ENCODE data around the gene KBTBD4. TPM values are rescaled to one million over a fixed set of nuclear protein-coding genes. Genes with fewer than 3 reads are reported as not detected.

KBTBD4 gene
- total and polyA plus RNA-seq, 2 donors (not counting 1 experiment from before 2014, with no cell fraction given): 8.6 to 20.3 TPM

DNA sequence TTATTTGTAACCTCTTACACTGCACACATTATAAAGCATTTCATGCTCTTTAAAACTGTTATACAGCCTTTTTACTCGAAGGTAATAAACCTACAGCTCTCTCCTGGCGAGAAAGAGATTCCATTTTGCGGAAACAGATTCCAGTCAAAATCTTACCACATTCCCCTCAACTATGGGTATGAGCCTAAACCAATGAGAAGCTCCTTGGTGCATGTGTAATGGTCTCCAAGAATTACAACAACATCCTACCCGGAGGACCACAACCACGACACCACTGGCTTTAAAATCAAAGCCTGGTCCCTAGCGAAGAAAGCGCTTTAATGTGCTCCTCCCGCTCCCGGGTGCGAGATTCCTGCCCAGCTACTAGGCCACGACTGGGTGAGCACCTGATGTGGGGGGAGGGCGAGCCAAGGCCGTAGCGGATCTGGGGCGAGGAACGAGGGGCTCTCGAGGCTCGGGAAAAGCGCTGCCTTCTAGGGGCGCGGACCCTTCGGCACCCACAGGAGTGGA is 26.7 kb downstream of the KBTBD4 start:
- Histone ChIP-seq H3K79me2 (ENCODE audit: control insufficient read depth, insufficient read depth, low read length) (peaks cover 77% of the 10 kb centered on the region), H3K36me3 (replicated peaks in 1 of 2; ENCODE audit: control extremely low read depth in 1 of 2, control insufficient read depth in 1 of 2, extremely low read depth in 1 of 2, insufficient read depth in 2 of 2, low read length in 1 of 2) (no peaks in the 10 kb centered on the region), H3K27me3 (replicated peaks in 1 of 4; ENCODE audit: control extremely low read depth in 1 of 4, control insufficient read depth in 3 of 4, insufficient read depth in 4 of 4, low read length in 3 of 4) (no peaks in the 10 kb centered on the region), H3K4me3 (ENCODE audit: control extremely low read depth in 1 of 5, extremely low read depth in 1 of 5, insufficient read depth in 1 of 5, low read depth in 2 of 5, low read length in 4 of 5) (peak overlapping the region; percentile 65 to 94 (median 90)), H3K4me2 (replicated peaks; ENCODE audit: low read depth, low read length, poor library complexity, severe bottlenecking) (peak overlapping the region; percentile 90), H3K9me3 (ENCODE audit: control extremely low read depth in 1 of 3, control insufficient read depth in 2 of 3, insufficient read depth in 1 of 3, low read length in 2 of 3) (no peaks in the 10 kb centered on the region), H3K27ac (ENCODE audit: low read length in 2 of 2) (peak overlapping the region; percentile 72 to 88), H3K9ac (ENCODE audit: low read length) (peak overlapping the region; percentile 94), H2AFZ (ENCODE audit: insufficient read depth, low read depth, low read length, poor library complexity, severe bottlenecking) (peak overlapping the region; percentile 93), H4K20me1 (ENCODE audit: control insufficient read depth, insufficient read depth, low read length, poor library complexity, severe bottlenecking) (peaks cover 28% of the 10 kb centered on the region), H3K4me1 (ENCODE audit: control insufficient read depth in 2 of 2, insufficient read depth in 2 of 2, low read length in 2 of 2) (peaks cover 31 to 32% of the 10 kb centered on the region in 2 donors)
- Mint-ChIP-seq H3K4me1 (peaks cover 47% of the 10 kb centered on the region), H3K27me3 (no peaks in the 10 kb centered on the region), H3K9me3 (ENCODE audit: insufficient read depth) (no peaks in the 10 kb centered on the region), H3K27ac (peak overlapping the region; percentile 93), H3K4me3 (peak overlapping the region; percentile 99)
- TF ChIP-seq, protein P1, sequence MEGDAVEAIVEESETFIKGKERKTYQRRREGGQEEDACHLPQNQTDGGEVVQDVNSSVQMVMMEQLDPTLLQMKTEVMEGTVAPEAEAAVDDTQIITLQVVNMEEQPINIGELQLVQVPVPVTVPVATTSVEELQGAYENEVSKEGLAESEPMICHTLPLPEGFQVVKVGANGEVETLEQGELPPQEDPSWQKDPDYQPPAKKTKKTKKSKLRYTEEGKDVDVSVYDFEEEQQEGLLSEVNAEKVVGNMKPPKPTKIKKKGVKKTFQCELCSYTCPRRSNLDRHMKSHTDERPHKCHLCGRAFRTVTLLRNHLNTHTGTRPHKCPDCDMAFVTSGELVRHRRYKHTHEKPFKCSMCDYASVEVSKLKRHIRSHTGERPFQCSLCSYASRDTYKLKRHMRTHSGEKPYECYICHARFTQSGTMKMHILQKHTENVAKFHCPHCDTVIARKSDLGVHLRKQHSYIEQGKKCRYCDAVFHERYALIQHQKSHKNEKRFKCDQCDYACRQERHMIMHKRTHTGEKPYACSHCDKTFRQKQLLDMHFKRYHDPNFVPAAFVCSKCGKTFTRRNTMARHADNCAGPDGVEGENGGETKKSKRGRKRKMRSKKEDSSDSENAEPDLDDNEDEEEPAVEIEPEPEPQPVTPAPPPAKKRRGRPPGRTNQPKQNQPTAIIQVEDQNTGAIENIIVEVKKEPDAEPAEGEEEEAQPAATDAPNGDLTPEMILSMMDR (IDR thresholded peaks at IDR 0.05): no peak
- no peak for TF ChIP-seq EZH2 (IDR thresholded peaks at IDR 0.05; ENCODE audit: borderline replicate concordance, insufficient read depth, low read depth, low read length, poor library complexity, severe bottlenecking)
- DNase-seq (no peak), ATAC-seq (ENCODE audit: low read depth) (no peak)
- CTCF ChIA-PET: interaction anchor here (1.1 to 3.3 kb wide), 5 partner anchors 11 to 82 kb away, joined by 3 to 19 read pairs (median 3); partner anchors contain the start of gene PTPMT1
- WGBS (ENCODE audit: insufficient coverage): 2% methylated on average over 19 of the region's 22 CpGs
- intact Hi-C loops (cut with micrococcal nuclease): loop anchor here (2.0 to 10.0 kb wide), 6 partner anchors 43 to 1617 kb away; partner anchors contain the start of genes CSTPP1, NUP160 and SLC39A13
- POLR2A ChIA-PET: interaction anchor here (0.7 to 0.8 kb wide), 3 partner anchors 14 to 293 kb away, joined by 3 to 7 read pairs (median 5); partner anchors contain the start of gene PTPMT1

DNA sequence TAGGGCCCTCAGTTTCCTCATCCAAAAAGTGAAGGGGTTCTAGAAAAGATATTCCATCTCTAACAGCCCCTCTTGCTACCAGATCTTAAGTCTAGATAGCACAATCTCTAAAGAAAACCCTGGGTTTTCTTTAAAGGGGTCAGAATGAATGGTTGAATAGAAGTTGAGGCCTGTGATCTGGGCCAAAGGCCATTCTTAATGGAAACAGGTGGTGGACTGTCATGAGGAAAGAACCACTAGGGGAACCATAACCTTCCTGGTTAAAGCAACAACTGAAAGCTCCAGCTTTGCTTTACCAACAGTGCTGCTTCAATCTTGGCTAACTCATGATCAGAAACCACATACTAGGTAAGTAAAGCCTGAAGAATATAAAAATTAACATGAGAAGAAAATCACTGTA is 27.7 kb downstream of the KBTBD4 start:
- H3K4me2 ChIP-seq (replicated peaks; ENCODE audit: low read depth, low read length, poor library complexity, severe bottlenecking): peak overlapping the region; percentile 90
- ATAC-seq (ENCODE audit: low read depth) (no peak), DNase-seq (peak; percentile 41)
- Mint-ChIP-seq H3K27me3 (no peaks in the 10 kb centered on the region), H3K27ac (peak overlapping the region; percentile 12), H3K9me3 (ENCODE audit: insufficient read depth) (no peaks in the 10 kb centered on the region), H3K4me1 (peaks cover 49% of the 10 kb centered on the region), H3K4me3 (peak overlapping the region; percentile 99)
- no peak for TF ChIP-seq EZH2 (IDR thresholded peaks at IDR 0.05; ENCODE audit: borderline replicate concordance, insufficient read depth, low read depth, low read length, poor library complexity, severe bottlenecking)
- TF ChIP-seq, protein P1 (IDR thresholded peaks at IDR 0.05): no peak
- peaks cover 36% of the 10 kb centered on the region for H4K20me1 ChIP-seq (ENCODE audit: control insufficient read depth, insufficient read depth, low read length, poor library complexity, severe bottlenecking)
- peak overlapping the region in 3 of 5 experiments; percentile 30 to 94 (median 81) for H3K4me3 ChIP-seq (ENCODE audit: control extremely low read depth in 1 of 5, extremely low read depth in 1 of 5, insufficient read depth in 1 of 5, low read depth in 2 of 5, low read length in 4 of 5)
- peak overlapping the region; percentile 3 to 88 for H3K27ac ChIP-seq (ENCODE audit: low read length in 2 of 2)
- ChIA-PET CTCF (interaction anchor here (0.5 to 1.4 kb wide), 5 partner anchors 10 to 220 kb away, joined by 3 to 4 read pairs (median 3); no protein-coding TSS in a partner anchor), POLR2A (interaction anchor here (0.7 kb wide), 2 partner anchors 16 to 292 kb away, joined by 3 to 5 read pairs; no protein-coding TSS in a partner anchor)
- no peaks in the 10 kb centered on the region for H3K27me3 ChIP-seq (replicated peaks in 1 of 4; ENCODE audit: control extremely low read depth in 1 of 4, control insufficient read depth in 3 of 4, insufficient read depth in 4 of 4, low read length in 3 of 4)
- peak overlapping the region; percentile 94 for H3K9ac ChIP-seq (ENCODE audit: low read length)
- H2AFZ ChIP-seq (ENCODE audit: insufficient read depth, low read depth, low read length, poor library complexity, severe bottlenecking): no peak overlapping the region
- H3K36me3 ChIP-seq (replicated peaks in 1 of 2; ENCODE audit: control extremely low read depth in 1 of 2, control insufficient read depth in 1 of 2, extremely low read depth in 1 of 2, insufficient read depth in 2 of 2, low read length in 1 of 2): no peaks in the 10 kb centered on the region
- intact Hi-C loops (cut with micrococcal nuclease): loop anchor here (10.0 kb wide), 2 partner anchors 616 to 1616 kb away; partner anchors contain the start of gene CSTPP1
- no peaks in the 10 kb centered on the region for H3K9me3 ChIP-seq (ENCODE audit: control extremely low read depth in 1 of 3, control insufficient read depth in 2 of 3, insufficient read depth in 1 of 3, low read length in 2 of 3)
- peaks cover 84% of the 10 kb centered on the region for H3K79me2 ChIP-seq (ENCODE audit: control insufficient read depth, insufficient read depth, low read length)
- H3K4me1 ChIP-seq (ENCODE audit: control insufficient read depth in 2 of 2, insufficient read depth in 2 of 2, low read length in 2 of 2): peaks cover 31 to 32% of the 10 kb centered on the region in 2 donors

Data from B cell (primary cell).